H9 (cell line): ENCODE measurements around the gene RNF214. TPM values are rescaled to one million over a fixed set of nuclear protein-coding genes. Genes with fewer than 3 reads are reported as not detected.

Source experiments
- DNase-seq: peaks from one replicate; pipeline ENCODE4 v3.0.0-alpha.2; 2017
- H2AFZ ChIP-seq: one replicate; pipeline ENCODE4 v1.6.1; 2013; ENCODE audit warnings: mild to moderate bottlenecking, low read length, control low read depth, moderate library complexity
- H2AK5ac ChIP-seq: 2 replicates; pipeline ENCODE4 v1.6.1; 2013; ENCODE audit warnings: low read length, control low read depth, mixed read lengths; ENCODE audit not compliant: insufficient read length
- H2BK120ac ChIP-seq: one replicate; pipeline ENCODE4 v1.6.1; 2013; ENCODE audit warnings: low read depth, mild to moderate bottlenecking, low read length, control low read depth, inconsistent platforms; ENCODE audit not compliant: poor library complexity, severe bottlenecking
- H2BK12ac ChIP-seq: 2 replicates; pipeline ENCODE4 v1.6.1; 2013; ENCODE audit warnings: low read length, control low read depth, mixed read lengths, low read depth; ENCODE audit not compliant: insufficient read length
- H2BK15ac ChIP-seq: 2 replicates; pipeline ENCODE4 v1.6.1; 2013; ENCODE audit warnings: low read depth, low read length, control low read depth
- H2BK20ac ChIP-seq: one replicate; pipeline ENCODE4 v1.6.1; 2013; ENCODE audit warnings: low read depth, mild to moderate bottlenecking, low read length, control low read depth, inconsistent platforms; ENCODE audit not compliant: poor library complexity, severe bottlenecking
- H2BK5ac ChIP-seq: 2 replicates; pipeline ENCODE4 v1.6.1; 2013; ENCODE audit warnings: low read length, control low read depth, mixed read lengths; ENCODE audit not compliant: insufficient read length
- H3K14ac ChIP-seq: 2 replicates; pipeline ENCODE4 v1.6.1; 2013; ENCODE audit warnings: low read length, control low read depth; ENCODE audit not compliant: insufficient read depth
- H3K18ac ChIP-seq: 2 replicates; pipeline ENCODE4 v1.6.1; 2013; ENCODE audit warnings: low read depth, mild to moderate bottlenecking, mixed read lengths, low read length, control low read depth; ENCODE audit not compliant: insufficient read length
- H3K23ac ChIP-seq: 2 replicates; pipeline ENCODE4 v1.6.1; 2013; ENCODE audit warnings: low read length, control low read depth, mixed read lengths, low read depth; ENCODE audit not compliant: insufficient read length
- H3K23me2 ChIP-seq: 2 replicates; pipeline ENCODE4 v1.6.1; 2013; ENCODE audit warnings: low read depth, mild to moderate bottlenecking, mixed read lengths, low read length, control low read depth; ENCODE audit not compliant: insufficient read length, poor library complexity, severe bottlenecking
- H3K27ac ChIP-seq: 2 replicates; pipeline ENCODE4 v1.5.1; 2013; ENCODE audit warnings: low read length, control low read depth, mixed read lengths, low read depth; ENCODE audit not compliant: insufficient read length
- H3K27me3 ChIP-seq: 2 replicates; pipeline ENCODE4 v1.6.1; 2013; ENCODE audit warnings: low read length, control low read depth, inconsistent platforms; ENCODE audit not compliant: insufficient read depth
- H3K4ac ChIP-seq: 2 replicates; pipeline ENCODE4 v1.6.1; 2013; ENCODE audit warnings: low read depth, mild to moderate bottlenecking, control low read depth, inconsistent platforms, low read length, moderate library complexity
- H3K4me1 ChIP-seq: 2 replicates; pipeline ENCODE4 v1.6.1; 2013; ENCODE audit warnings: low read length, control low read depth, inconsistent platforms; ENCODE audit not compliant: insufficient read depth
- H3K4me2 ChIP-seq: 2 replicates; pipeline ENCODE4 v1.6.1; 2013; ENCODE audit warnings: low read length, control low read depth, mixed read lengths; ENCODE audit not compliant: insufficient read length, insufficient read depth
- H3K56ac ChIP-seq: 2 replicates; pipeline ENCODE4 v1.6.1; 2013; ENCODE audit warnings: low read depth, mild to moderate bottlenecking, mixed read lengths, low read length, control low read depth; ENCODE audit not compliant: insufficient read length
- H3K79me1 ChIP-seq: 2 replicates; pipeline ENCODE4 v1.6.1; 2013; ENCODE audit warnings: low read depth, mild to moderate bottlenecking, moderate library complexity, low read length, control low read depth, inconsistent platforms; ENCODE audit not compliant: insufficient read depth, poor library complexity, severe bottlenecking
- H3K79me2 ChIP-seq: 2 replicates; pipeline ENCODE4 v1.6.1; 2013; ENCODE audit warnings: low read length, control low read depth, inconsistent platforms; ENCODE audit not compliant: insufficient read depth
- H3K9ac ChIP-seq: 2 replicates; pipeline ENCODE4 v1.6.1; 2013; ENCODE audit warnings: low read length, control low read depth, mixed read lengths; ENCODE audit not compliant: insufficient read length; ENCODE audit errors: extremely low read depth
- H3K9me3 ChIP-seq: one replicate; pipeline ENCODE4 v1.6.1; 2013; ENCODE audit warnings: low read depth, low read length, inconsistent platforms; ENCODE audit not compliant: control insufficient read depth
- H3T11ph ChIP-seq: one replicate; pipeline ENCODE4 v1.6.1; 2013; ENCODE audit warnings: mild to moderate bottlenecking, low read length, control low read depth, inconsistent platforms
- H4K20me1 ChIP-seq: one replicate; pipeline ENCODE4 v1.6.1; 2013; ENCODE audit not compliant: control insufficient read depth, insufficient read length, insufficient read depth
- H4K5ac ChIP-seq: 2 replicates; pipeline ENCODE4 v1.6.1; 2013; ENCODE audit warnings: low read depth, mild to moderate bottlenecking, mixed read lengths, low read length, control low read depth; ENCODE audit not compliant: insufficient read length
- H4K8ac ChIP-seq: replicated peaks from 2 replicates; pipeline ENCODE4 v1.6.1; 2013; ENCODE audit warnings: low read length, control low read depth, mixed read lengths, low read depth; ENCODE audit not compliant: insufficient read length
- H4K91ac ChIP-seq: 2 replicates; pipeline ENCODE4 v1.6.1; 2013; ENCODE audit warnings: low read depth, mild to moderate bottlenecking, moderate library complexity, mixed read lengths, low read length, control low read depth; ENCODE audit not compliant: insufficient read length
- H3K27ac Mint-ChIP-seq, 3 experiments: 2 replicates in 2 of 3; 3 replicates in 1 of 3; pipeline ENCODE4 v1.8.0; 2020 to 2021; ENCODE audit warnings: mixed read lengths in 3 of 3, mild to moderate bottlenecking in 1 of 3, moderate library complexity in 1 of 3
- H3K27me3 Mint-ChIP-seq: 2 replicates; pipeline ENCODE4 v1.8.0; 2021; ENCODE audit warnings: low read depth, mild to moderate bottlenecking, moderate library complexity, mixed read lengths
- H3K36me3 Mint-ChIP-seq, 3 experiments: 2 replicates in 2 of 3; 3 replicates in 1 of 3; pipeline ENCODE4 v1.8.0; 2020 to 2021; ENCODE audit warnings: low read depth in 3 of 3, mixed read lengths in 3 of 3; ENCODE audit not compliant: insufficient read depth in 1 of 3
- H3K4me1 Mint-ChIP-seq, 2 experiments: 2 replicates each; pipeline ENCODE4 v1.8.0; 2020; ENCODE audit warnings: mixed read lengths in 2 of 2
- H3K4me3 Mint-ChIP-seq, 2 experiments: 2 replicates in 1 of 2; 3 replicates in 1 of 2; pipeline ENCODE4 v1.8.0; 2020 to 2021; ENCODE audit warnings: mild to moderate bottlenecking in 2 of 2, mixed read lengths in 2 of 2, moderate library complexity in 1 of 2
- H3K9me3 Mint-ChIP-seq, 2 experiments: 2 replicates in 1 of 2; 3 replicates in 1 of 2; pipeline ENCODE4 v1.8.0; 2020; ENCODE audit warnings: mild to moderate bottlenecking in 2 of 2, mixed read lengths in 2 of 2, moderate library complexity in 1 of 2
- WGBS: extraction: QIAGEN DNeasy Blood & Tissue Kit; methylation state at CpG from one replicate; pipeline ENCODE4 v1.1.7; 2013; ENCODE audit warnings: missing lambda C conversion rate, low lambda C conversion rate, mixed read lengths; ENCODE audit not compliant: insufficient read length; ENCODE audit errors: extremely low coverage; 5-methylcytosine and 5-hydroxymethylcytosine counted together
- total RNA-seq: library from RNA; stranded (reverse); gene quantifications from 2 replicates; pipeline ENCODE4 v1.2.1, GENCODE V29; 2021
- TF ChIP-seq, protein P1 (sequence below): fragments of 200-600 bp; sonication (generic); conservative IDR thresholded peaks from 3 replicates; pipeline ENCODE4 v1.8.0; 2021; ENCODE audit warnings: antibody characterized with exemption, mild to moderate bottlenecking

The RNF214 gene
- total RNA-seq, 1 experiment from 2014 or later: 26.0 TPM

DNA sequence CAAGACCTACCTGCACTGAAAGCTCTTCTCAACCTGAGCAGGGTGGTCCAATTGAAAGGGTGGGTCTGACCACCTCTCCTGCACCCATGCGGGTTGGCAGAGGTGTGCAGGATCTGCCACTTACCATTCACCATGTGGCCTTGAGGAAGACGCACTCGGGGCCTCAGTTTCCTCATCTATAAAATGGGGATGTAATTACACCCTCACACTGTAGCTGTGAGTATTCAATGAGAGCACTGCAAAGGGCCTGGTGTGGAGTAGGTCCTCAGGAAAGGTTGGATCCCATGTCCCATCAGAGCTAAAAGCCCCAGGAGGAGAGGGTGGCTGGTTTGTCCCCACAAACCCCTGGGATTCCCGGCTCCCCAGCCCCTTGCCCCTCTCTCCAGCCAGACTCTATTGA lies 33.9 kb upstream of the RNF214 start:
- Mint-ChIP-seq H3K27me3 (no peaks in the 10 kb centered on the region), H3K4me1 (peaks cover 34 to 36% of the 10 kb centered on the region in 2 experiments), H3K36me3 (peaks cover 3 to 21% (median 12%) of the 10 kb centered on the region in 3 experiments; a peak in 6 of 7 replicates), H3K4me3 (peak overlapping the region; percentile 70 to 74), H3K9me3 (peaks cover 0 to 3% of the 10 kb centered on the region in 2 experiments; a peak in 1 of 5 replicates), H3K27ac (peak overlapping the region; percentile 59 to 91 (median 86); a peak in 6 of 7 replicates)
- Histone ChIP-seq H2BK12ac (no peak overlapping the region), H3K9me3 (no peaks in the 10 kb centered on the region), H2AK5ac (no peak overlapping the region), H3K27me3 (no peaks in the 10 kb centered on the region), H3K56ac (no peak overlapping the region), H3K4me2 (peak overlapping the region; percentile 17), H3K9ac (peak overlapping the region; percentile 12), H3K79me1 (no peaks in the 10 kb centered on the region), H2BK15ac (no peak overlapping the region), H2BK5ac (no peak overlapping the region), H3T11ph (no peak overlapping the region), H4K91ac (no peak overlapping the region), H3K18ac (peak overlapping the region; percentile 36), H3K27ac (no peak overlapping the region), H3K14ac (peak overlapping the region; percentile 46; the same call in 1 of the 2 replicates), H3K4ac (peak overlapping the region; percentile 4; the same call in 1 of the 2 replicates), H2AFZ (no peak overlapping the region), H4K5ac (no peak overlapping the region), H4K8ac (no peak overlapping the region), H3K23ac (no peak overlapping the region), H2BK20ac (no peak overlapping the region), H2BK120ac (no peak overlapping the region), H3K4me1 (no peaks in the 10 kb centered on the region), H4K20me1 (no peaks in the 10 kb centered on the region), H3K23me2 (peaks cover 8% of the 10 kb centered on the region), H3K79me2 (peaks cover 3% of the 10 kb centered on the region; the same call in 1 of the 2 replicates)
- no peak for DNase-seq
- TF ChIP-seq, protein P1, sequence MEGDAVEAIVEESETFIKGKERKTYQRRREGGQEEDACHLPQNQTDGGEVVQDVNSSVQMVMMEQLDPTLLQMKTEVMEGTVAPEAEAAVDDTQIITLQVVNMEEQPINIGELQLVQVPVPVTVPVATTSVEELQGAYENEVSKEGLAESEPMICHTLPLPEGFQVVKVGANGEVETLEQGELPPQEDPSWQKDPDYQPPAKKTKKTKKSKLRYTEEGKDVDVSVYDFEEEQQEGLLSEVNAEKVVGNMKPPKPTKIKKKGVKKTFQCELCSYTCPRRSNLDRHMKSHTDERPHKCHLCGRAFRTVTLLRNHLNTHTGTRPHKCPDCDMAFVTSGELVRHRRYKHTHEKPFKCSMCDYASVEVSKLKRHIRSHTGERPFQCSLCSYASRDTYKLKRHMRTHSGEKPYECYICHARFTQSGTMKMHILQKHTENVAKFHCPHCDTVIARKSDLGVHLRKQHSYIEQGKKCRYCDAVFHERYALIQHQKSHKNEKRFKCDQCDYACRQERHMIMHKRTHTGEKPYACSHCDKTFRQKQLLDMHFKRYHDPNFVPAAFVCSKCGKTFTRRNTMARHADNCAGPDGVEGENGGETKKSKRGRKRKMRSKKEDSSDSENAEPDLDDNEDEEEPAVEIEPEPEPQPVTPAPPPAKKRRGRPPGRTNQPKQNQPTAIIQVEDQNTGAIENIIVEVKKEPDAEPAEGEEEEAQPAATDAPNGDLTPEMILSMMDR: no peak
- WGBS: no CpG with 5 or more reads among the region's 4 CpGs
